HCEC 1CT (cell line): ENCODE results near the gene HOXA3.

Experiments
- DNase-seq: peaks from one replicate; pipeline ENCODE4 v3.0.0-alpha.2; 2017

HOXA3 gene

GRCh38 chr7:27082171-27082570 lies 70.2 kb downstream of the HOXA3 start:
- no peak for DNase-seq

GRCh38 chr7:27080844-27081436 lies 71.4 kb downstream of the HOXA3 start:
- peak; percentile 31 for DNase-seq

- DNase-seq: no peak
Observed at GRCh38 chr7:27079234-27079975, 73.0 kb downstream of the HOXA3 start.

GRCh38 chr7:27078616-27079233 lies 73.7 kb downstream of the HOXA3 start:
- DNase-seq: no peak

- DNase-seq: no peak
Observed at GRCh38 chr7:27073076-27073475, 79.3 kb downstream of the HOXA3 start.

GRCh38 chr7:27071622-27072390 lies 80.6 kb downstream of the HOXA3 start:
- DNase-seq: no peak

- DNase-seq: no peak
Observed at GRCh38 chr7:27068259-27068658, 84.1 kb downstream of the HOXA3 start.

- peak; percentile 79 for DNase-seq
Observed at GRCh38 chr7:27066148-27066547, 86.2 kb downstream of the HOXA3 start.

GRCh38 chr7:27065709-27066108 lies 86.7 kb downstream of the HOXA3 start:
- DNase-seq: no peak

GRCh38 chr7:27064661-27065060 lies 87.7 kb downstream of the HOXA3 start:
- no peak for DNase-seq

- no peak for DNase-seq
Observed at GRCh38 chr7:27064159-27064558, 88.2 kb downstream of the HOXA3 start.

- DNase-seq: peak; percentile 57
Observed at GRCh38 chr7:27062946-27063345, 89.4 kb downstream of the HOXA3 start.
